Measurements from ENCODE around the gene PLXNC1.

Gene PLXNC1

DNA sequence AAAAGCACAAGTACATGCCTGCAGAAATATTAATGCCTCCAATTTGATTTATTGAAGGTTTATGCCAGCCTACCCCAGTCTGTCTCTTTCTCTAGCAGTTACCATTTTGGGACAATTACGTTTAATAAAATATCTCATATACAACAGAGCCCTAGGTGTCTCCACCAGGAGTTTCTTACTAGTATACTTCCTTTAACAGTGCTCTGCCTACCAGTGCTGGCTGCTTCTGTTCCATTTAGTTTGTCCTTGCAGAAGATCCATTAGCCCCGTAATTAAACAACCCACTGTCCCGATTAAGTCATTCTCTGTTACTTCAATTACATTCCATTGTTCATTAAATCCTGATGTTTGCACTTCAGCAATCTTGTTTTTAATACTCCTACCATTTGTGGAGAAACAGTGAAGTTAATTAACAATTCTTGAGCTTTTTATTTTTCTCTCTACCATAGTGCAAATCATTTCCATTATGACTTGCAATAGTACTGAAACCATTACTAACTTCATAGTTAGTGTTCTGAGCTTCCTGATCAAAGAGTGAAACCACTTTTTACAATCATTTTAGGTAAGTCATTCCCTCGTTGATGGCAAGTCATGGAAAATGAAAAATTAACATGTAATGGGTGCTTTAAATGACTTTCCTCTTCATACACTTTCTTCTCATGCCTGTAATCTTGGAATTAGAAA is 121.1 kb downstream of the PLXNC1 start:
- no peak for DNase-seq

DNA sequence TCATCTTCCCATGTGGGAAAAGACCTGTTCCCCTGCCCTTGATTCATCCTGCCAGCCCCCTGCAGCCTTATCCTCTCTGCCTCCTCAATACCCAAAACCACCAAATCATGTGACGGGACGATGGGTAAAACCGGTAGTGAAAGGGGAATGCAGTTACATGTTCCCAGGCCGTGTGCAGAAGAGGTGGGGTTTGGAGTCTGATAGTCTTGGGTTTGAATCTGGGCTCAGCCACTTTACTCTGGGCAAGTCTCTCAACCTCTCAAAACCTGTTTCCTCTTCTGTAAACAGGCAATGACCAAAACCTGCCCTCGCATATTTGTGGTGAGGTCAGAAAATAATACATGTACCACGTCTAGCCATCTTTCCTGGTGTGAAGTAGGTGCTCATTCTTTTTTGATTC is 123.0 kb downstream of the PLXNC1 start:
- no peak for DNase-seq

DNA sequence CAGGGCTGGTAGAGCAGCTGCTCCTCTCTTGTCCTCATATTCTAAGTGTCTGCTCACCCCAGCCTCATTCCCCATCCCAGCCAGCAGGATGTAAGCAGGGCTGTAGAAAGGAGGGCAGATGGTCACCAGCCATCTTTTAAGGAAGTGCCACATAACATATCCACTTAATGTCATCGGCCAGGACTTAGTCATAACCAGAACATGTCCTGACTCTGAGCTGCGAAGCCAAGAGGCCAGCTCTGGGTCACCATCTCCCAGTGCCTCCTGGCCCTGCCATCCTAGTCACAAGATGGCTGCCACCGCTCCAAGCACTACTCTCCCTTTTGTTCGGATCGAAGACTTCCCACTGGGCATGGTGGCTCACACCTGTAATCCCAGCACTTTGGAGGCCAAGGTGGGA is 123.9 kb downstream of the PLXNC1 start:
- no peak for DNase-seq

DNA sequence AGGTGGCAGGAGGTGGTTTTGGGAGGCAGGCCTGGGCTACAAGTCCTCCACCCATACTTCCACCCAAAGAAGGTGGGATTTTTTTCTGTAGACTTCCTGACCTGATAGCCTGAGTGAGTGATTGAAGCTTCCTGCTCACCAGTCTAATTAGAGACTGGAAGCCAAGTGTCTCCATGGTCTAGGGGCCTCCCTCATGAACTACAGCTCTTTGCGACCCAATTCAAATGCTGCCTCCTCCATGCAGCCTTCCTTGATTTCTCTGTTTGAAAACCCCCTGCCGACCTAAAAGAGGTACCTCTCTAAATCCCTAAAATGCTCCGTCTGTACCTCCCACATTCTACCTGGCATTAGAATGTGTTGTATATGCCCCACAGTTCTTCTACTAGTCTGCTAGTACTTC is 124.9 kb downstream of the PLXNC1 start:
- DNase-seq: no peak

DNA sequence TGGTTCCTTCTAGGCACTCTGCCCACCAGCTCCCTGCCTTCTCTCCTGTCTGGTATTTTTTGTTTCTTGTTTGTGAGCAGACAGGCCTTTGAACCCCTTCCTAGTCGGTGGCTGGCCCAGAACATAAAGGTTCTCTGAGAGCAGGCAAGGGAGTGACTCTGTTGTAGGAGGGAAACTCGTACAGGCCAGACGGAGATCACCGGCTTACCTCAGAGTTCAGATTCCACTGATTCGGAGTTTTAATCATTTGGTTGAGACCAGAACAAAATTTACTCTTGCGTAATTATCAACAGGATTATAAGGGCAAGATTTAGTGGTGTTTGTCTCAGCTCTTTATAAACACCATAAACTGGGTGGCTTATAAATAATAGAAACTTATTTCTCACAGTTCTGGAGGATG is 128.3 kb downstream of the PLXNC1 start:
- no peak for DNase-seq

DNA sequence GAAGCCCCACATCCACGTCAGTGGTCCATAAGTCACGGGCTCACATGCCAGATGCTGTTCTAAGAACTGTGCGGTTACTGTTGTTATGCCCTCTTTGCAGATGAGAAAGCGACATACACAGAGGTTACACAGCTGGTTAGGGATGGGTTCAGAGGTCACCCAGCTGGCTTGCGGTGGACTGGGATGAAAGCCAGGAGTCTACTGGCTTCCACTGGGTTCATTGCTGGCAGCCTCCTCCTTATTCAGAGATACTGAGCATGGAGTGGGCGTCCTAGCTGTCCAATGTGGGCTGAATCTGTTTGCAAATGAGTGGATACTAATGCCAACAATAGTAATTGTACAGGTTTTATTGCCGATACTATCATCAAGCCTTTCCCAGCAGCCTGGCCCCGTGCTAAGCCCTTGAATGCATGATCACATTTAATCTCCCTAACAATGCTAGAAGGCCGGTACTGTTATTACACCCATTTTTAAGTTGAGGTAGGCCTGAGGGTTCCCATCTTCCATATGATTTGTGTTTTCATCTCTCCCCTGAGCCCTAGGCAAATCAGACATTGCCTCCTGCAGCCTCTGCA is 129.1 kb downstream of the PLXNC1 start:
- DNase-seq: no peak

DNA sequence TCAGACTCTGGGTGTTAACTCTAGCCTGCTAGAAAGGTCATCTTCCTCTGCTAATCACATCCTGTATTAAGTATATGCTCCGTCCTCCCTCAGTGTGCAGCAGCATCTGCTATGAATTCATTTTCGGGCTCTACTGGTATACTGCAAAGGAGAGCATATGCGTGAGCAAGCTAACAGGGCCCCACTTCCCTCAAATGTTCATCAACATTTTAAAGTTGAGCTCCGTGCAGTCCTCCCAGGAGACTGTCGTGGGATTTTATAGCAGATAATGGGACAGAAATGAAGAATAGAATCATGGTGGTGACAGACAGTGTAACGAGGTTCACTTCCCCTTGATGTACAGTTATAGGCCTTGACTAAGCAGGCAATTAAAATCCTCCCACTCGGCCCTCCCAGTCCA is 131.7 kb downstream of the PLXNC1 start:
- DNase-seq: no peak

DNA sequence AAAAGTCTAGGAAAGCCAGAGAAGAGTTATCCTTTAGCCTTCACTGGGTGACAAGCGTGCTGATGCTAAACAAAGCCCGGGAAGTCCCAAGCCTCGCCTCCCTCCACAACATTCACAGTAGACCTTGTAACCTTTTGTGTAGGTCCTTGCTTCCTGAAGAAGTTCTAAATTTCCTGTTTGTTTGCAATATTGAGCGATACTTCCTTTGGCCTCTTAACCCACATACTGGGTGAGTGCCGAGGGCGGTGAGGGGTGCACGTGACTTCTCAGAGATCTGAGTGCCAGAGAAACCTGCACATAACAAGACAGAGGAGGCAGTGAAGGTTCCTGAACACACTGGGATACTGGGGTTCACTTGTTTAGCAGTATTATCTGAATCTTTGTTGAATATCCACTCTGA is 134.3 kb downstream of the PLXNC1 start:
- DNase-seq: no peak

DNA sequence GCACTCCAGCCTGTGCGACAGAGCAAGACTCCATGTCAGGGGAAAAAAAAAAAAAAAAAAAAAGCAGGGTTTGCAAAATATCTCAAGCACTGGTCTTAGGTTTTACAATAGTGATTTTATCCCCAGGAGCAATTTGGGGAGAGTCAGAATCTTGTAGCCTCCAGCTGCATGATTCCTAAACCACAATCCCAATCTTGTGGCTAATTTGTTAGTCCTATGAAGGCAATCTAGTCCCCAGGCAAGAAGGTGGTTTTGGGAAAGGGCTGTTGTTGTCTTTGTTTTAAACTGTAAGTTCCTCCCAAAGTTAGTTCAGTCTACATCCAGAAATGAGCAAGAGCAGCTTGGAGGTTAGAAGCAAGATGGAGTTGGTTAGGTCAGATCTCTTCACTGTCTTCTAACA is 135.7 kb downstream of the PLXNC1 start:
- no peak for DNase-seq

DNA sequence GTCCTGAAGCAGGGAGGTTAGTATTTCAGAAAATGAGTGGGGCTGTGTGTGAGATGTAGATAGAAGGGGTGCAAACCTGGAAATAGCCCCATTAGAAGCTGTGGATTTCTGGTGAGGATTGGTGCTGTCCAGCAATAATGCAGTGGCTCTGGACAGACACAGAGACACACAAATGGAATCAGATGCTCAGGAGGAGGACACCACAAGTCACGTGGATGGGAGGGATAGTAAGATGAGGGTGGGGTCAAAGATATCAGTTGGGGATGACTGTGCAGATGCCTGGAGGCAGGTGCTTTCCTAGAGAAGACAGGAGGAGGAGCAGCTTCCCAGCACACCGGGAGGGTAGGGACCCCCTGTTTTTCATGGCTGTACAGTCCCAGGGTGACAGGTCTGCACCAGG is 136.5 kb downstream of the PLXNC1 start:
- DNase-seq: no peak

DNA sequence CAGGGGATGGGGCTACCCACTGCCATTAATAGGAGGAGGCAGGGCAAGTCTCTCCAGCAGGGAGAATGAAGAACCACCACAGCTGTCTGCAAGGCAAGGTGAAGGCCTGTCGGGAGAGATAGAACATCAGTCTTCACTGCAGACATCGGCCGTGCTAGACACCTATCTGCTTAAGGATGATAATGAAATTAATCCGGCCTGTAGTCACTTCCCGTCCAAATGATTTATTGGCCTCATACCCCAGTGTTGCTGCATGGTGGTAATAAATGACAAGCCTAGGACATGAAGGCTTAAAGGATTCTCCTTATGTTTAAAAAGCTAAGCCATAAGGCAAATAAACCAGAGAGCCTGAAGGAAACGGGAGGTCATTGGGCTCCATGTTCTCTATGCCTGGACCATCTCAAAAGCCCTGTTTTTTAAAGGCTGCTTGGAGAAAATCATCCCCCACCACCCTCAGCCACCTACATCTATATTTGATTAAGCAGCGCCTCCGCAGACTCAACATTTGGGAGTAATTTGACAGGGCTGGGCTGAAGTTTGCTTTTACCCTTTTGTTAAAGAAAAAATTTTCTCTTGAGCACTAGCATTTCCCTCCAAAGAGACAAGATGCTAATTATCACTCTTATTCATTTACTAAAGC is 137.7 kb downstream of the PLXNC1 start:
- DNase-seq: no peak

DNA sequence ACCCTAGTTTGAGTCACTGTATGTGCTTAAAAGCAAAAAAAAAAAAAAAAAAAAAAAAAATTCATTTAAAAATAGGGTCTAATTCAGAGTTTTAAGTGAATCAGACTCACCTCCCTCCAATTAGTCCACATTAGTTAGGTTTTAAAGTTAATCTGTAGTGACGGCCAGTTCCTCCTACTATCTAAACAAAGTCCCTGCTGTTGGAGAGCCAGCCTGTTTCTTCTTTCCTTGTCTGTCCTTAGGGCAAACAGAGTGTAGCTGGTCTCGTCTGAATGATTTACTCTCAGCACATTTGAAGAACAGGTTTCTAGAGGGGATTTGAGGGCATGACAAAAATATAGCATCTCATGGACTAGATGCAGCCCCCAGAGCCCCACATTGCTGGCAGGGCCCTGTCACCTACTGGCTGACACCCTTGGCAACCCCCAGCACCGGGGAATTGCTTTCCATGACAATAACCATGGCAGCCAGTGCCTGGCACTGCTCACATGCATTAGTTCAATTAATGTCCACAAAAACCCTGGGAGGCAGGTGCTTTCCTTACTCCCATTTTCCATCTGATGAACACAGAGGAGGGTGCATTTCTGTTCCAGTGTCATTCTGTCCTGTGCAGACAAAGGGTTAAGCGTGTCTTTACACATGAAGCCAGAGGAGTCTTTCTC is 138.3 kb downstream of the PLXNC1 start:
- DNase-seq: no peak

DNA sequence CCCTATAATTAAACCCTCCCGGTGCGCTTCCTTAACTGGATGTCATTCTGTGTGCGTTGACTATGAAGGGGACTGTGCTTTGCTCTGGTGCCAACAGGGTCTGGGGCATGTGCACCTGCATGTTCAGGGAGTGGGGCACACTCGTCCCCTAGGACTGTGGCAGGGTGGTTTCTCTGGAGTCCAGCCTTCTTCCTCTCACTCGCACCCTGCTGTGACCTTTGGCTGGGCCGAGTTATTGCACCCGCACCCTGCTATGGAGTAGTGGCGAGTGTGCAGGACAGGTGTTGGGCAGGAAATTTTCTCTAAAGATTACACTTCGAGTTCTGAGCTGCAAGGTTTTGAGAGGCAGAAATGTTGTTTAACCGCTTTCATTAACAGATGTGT is 138.9 kb downstream of the PLXNC1 start:
- DNase-seq: no peak

DNA sequence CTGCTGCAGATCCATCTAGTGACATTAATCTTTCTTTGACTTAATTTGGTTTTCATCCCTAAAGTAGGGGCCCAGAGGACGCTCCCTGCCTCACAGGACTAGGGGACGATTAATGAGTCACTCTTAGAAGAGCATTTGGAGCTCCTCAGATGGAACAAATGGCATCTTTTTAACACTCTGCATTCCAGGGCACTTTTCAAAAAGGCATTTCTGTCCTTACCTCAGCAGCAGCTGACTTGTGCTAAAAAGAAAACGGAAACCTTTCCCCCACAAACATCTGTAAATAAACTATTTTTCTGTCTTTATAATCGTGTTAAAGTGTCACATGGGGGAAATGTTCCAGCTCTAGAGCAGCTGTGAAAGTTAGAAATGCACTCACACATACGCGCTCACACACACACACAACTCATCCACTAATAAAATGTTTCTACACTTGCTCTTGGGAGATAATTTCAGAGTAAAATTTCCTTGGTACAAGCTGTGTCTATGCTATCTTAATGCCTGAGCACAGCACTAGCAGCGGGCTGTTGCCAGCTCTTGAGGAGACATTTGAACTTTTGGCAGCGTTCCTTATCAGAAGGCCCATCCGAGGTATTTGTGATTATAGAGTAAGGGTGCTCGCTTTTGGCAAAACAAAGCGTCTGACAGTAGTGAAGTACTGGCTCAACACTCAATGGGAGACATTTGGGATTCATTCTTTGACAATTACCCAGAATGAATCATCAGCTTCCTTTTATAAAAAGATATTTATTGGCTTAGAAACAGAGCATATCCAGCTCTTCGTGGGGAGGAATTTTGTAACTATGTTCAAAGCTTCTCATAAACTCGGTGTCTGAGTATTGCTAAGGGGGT is 141.3 kb downstream of the PLXNC1 start:
- no peak for DNase-seq

DNA sequence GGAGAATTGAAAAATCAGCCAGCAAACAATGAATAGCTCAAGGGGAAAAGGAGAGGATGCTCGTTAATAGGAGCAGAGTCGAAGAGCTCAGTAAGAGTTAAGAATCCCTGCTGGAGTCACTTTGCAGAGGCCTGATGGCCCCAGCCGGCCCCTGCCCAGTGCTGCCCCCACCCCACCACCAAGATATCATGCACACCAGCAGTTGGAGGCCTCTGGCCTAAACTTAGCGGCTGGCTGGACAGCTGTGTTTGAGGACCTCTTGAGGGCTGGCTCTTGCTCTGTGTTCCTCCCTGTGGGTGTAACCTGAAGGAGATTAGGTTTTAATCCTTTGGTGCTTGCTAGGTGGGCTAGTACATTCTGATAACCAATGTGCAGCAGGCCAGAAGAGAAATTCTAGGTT is 142.0 kb downstream of the PLXNC1 start:
- DNase-seq: no peak

DNA sequence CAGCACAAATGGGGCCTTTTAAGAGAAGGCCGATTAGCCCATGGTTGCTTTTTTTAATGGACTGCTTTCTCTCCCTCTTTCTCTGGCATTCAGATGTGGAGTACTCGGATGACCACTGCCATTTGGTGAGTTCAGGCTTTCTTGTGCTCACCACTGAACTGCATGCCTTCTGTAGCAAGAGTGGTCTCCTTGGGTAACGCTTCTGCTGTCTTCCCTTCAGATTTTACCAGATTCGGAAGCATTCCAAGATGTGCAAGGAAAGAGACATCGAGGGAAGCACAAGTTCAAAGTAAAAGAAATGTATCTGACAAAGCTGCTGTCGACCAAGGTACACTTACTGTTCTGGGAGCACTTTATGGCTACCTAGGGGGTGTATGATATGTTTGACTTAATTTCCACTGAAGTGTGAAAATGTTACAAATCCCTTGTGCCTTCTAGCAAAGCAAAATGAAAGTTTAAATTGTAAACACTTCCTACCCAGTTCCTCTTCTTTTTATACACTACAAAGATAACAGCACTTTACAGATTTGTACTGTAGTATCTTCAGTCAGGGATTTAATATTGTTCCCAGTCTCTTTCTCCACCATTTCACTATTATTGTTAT is 148.8 kb downstream of the PLXNC1 start:
- DNase-seq: no peak

DNA sequence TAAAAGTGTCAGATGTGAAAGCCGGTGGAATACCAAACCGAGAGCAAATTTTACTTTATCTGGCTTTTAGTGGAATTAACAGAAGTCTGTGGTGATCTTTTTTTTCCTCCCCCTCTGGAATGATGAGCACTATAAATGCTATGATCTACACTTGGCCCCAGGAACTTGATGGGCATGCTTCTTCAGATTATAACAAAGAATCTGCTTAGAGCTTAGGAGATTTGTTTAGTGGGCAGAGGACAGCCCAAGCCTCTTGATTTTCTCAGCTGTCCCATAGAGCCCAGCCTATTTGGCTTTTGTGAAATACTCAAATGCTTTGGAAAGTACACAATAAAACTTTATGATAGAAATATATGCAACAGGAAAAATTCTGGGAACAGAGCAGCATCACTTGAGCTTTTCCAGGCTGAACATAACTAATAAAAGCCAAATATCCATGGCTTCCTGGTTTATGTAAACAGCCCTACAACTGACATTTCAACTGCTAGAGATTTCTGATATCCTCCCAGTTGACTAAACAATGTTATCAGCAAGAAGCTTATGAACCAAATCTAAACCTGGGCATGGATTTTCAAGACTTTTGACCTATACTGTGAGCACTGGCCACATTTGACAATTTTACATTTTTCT is 149.6 kb downstream of the PLXNC1 start:
- no peak for DNase-seq

DNA sequence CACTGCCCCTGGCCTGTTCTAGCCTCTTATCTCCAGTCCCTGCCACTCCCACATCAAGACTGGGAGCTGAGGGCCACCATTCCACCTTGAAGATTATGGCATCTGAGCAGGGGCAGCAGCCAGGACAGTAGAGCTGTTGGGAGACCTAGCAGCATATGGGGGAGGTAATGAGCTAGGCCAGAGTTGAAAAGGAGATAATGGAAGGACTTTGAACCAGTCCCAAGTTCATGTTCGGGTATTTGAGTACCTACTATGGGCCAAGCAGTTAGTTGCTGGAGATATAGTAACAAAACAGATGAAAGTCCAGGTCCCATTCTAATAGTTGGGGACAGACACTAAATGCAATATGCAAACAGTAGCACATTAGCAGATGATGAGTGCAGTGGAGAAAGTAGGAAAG is 151.5 kb downstream of the PLXNC1 start:
- no peak for DNase-seq

DNA sequence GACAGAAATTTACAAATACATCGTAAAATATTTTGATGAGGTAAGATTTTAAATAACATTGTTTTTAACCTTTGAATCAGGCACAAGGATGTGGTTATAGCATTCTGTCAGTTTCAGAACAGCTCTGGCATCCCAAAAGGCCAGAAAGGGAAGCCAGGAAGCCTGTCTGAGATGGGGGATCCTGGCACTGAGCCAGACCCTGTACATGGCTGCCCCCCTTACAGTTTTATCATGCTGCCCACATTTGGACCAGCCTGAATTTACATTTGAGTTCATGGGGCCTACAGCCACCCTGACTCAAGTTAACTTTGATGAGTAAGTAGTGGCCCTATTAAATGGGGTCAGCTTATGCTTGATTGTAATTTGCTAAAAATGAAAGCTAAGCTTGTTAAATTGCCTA is 155.6 kb downstream of the PLXNC1 start:
- no peak for DNase-seq

DNA sequence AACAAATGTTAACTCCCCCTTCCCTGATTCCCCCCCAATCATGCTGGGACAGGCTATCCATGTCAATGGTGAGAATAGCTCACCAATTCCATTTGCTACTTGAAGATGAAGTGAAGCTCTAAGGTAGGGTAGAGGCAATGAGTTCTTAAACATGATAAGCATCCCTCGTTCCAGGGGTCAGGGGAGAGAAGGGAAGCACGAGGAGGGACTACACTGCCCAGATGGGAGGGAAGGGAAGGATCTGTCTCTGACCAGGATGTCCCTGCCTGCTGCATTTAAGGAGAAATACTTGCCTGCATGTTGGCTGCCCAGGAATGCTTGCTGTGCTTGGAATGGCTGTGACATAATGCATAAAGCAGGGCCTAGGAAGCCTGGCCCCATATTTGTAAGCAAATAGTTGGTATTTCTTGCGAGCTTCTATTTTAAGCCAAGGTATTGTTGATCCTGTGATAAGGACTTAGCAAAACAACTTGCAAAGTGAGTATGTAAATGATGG is 156.2 kb downstream of the PLXNC1 start:
- DNase-seq: no peak

DNA sequence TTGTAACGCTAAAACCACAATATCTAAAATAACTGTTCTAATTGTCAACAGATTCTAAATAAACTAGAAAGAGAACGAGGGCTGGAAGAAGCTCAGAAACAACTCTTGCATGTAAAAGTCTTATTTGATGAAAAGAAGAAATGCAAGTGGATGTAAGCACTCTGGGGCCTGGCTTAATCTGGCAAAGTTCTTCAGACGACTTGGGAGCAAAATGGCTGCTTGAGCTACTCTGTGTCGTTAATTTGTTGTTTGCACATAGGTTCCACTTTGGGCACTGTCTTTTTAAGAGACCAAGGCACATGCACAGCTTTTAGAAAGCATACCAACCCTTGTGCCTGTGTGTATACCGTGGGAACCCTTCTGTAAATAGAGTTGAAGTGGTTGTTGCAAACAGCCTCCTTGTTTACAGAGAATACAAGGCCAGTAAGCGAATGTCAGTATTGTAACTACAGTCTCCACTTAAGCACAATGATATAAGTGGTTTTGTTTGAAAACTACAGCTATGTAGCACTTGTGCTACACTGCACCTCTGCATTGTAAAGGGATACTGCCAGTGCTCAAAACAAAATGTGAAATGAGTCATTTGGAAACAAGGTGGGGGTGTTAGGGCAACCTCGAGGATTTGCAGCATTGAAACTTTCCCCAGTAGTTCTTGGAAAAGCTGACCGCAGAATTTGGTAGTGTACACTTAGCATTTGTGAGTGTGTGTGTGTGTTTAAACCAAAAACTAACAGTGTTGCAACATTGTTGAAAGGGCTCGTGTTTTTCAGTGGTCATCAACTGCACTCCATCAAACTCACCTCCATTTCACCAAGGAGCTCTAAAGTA is 157.0 kb downstream of the PLXNC1 start:
- no peak for DNase-seq
